Hepatocyte (in vitro differentiated cells): ENCODE data around the gene FAT2.

Experiments used
- EZH2 ChIP-seq: fragments of 200-600 bp; sonication (generic); IDR thresholded peaks from 2 replicates; pipeline ENCODE4 v1.6.1; 2016; ENCODE audit warnings: antibody characterized with exemption, mild to moderate bottlenecking, borderline replicate concordance
- EZH2phosphoT487 ChIP-seq: fragments of 200-600 bp; sonication (generic); IDR thresholded peaks from one replicate; pipeline ENCODE4 v1.6.1; 2018; ENCODE audit warnings: antibody characterized with exemption, mild to moderate bottlenecking, low read depth, moderate library complexity; ENCODE audit not compliant: unreplicated experiment, severe bottlenecking
- TF ChIP-seq, protein P1 (sequence below): fragments of 200-600 bp; sonication (generic); IDR thresholded peaks from 2 replicates; pipeline ENCODE4 v1.5.1; 2016; ENCODE audit warnings: antibody characterized with exemption, mild to moderate bottlenecking; ENCODE audit not compliant: poor library complexity

DNA sequence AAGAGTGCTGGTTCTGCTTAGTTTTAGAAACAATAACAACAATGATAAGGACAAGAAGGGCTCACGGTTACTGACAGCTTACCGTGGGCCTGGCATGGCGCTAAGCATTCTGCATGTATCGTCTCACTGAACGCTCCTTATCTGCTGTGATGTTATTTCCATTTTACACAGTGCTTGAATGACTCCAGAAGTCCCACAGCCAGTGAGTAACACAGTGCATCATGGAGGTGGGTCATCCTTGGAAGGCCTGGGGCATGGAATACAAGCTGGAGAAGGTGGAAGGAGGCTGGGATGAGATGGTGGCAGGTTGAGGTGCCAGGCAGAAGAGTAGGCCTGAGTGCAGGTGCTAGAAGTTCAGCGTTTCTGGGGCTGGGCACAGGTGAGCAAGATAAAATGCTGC is 36.5 kb upstream of the FAT2 start:
- TF ChIP-seq, protein P1, sequence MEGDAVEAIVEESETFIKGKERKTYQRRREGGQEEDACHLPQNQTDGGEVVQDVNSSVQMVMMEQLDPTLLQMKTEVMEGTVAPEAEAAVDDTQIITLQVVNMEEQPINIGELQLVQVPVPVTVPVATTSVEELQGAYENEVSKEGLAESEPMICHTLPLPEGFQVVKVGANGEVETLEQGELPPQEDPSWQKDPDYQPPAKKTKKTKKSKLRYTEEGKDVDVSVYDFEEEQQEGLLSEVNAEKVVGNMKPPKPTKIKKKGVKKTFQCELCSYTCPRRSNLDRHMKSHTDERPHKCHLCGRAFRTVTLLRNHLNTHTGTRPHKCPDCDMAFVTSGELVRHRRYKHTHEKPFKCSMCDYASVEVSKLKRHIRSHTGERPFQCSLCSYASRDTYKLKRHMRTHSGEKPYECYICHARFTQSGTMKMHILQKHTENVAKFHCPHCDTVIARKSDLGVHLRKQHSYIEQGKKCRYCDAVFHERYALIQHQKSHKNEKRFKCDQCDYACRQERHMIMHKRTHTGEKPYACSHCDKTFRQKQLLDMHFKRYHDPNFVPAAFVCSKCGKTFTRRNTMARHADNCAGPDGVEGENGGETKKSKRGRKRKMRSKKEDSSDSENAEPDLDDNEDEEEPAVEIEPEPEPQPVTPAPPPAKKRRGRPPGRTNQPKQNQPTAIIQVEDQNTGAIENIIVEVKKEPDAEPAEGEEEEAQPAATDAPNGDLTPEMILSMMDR, result no peak
- TF ChIP-seq EZH2, result no peak
- no peak for TF ChIP-seq EZH2phosphoT487
